GM19035 (cell line): ENCODE results near the gene CMBL.
A peak's percentile ranks its signal among the peaks of the same experiment; 100 is the strongest.
"Not testable (repeated sequence)": the region's sequence is repeated elsewhere in the genome, so short reads cannot be mapped to it uniquely, and the experiment has no call there.

ENCODE experiments used
- ATAC-seq: cut with Tn5 transposase; IDR thresholded peaks from one replicate; pipeline ENCODE4 v1.9.1; 2021; ENCODE audit not compliant: unreplicated experiment

Gene CMBL

GRCh38 chr5:10286862-10287227 lies 20.9 kb downstream of the CMBL start:
- ATAC-seq: no peak

- ATAC-seq: no peak
Observed at GRCh38 chr5:10286162-10286861, 21.4 kb downstream of the CMBL start.

GRCh38 chr5:10285362-10285761 lies 22.3 kb downstream of the CMBL start:
- not testable (repeated sequence) for ATAC-seq

GRCh38 chr5:10283927-10284635 lies 23.6 kb downstream of the CMBL start:
- peak; percentile 95 for ATAC-seq

GRCh38 chr5:10279925-10280720 lies 27.6 kb downstream of the CMBL start:
- ATAC-seq: no peak

GRCh38 chr5:10279328-10279727 lies 28.4 kb downstream of the CMBL start:
- ATAC-seq: no peak

GRCh38 chr5:10278658-10279279 lies 28.9 kb downstream of the CMBL start:
- no peak for ATAC-seq

- ATAC-seq: no peak
Observed at GRCh38 chr5:10277773-10278630, 29.7 kb downstream of the CMBL start.

- no peak for ATAC-seq
Observed at GRCh38 chr5:10276691-10277090, 31.0 kb downstream of the CMBL start.

GRCh38 chr5:10275991-10276390 lies 31.7 kb downstream of the CMBL start:
- no peak for ATAC-seq

- no peak for ATAC-seq
Observed at GRCh38 chr5:10275460-10275859, 32.2 kb downstream of the CMBL start.

GRCh38 chr5:10272875-10273209 lies 34.9 kb downstream of the CMBL start:
- not testable (repeated sequence) for ATAC-seq

- no peak for ATAC-seq
Observed at GRCh38 chr5:10272053-10272874, 35.4 kb downstream of the CMBL start.

- ATAC-seq: no peak
Observed at GRCh38 chr5:10268100-10268499, 39.6 kb downstream of the CMBL start.

- ATAC-seq: no peak
Observed at GRCh38 chr5:10266839-10267238, 40.9 kb downstream of the CMBL start.

- ATAC-seq: no peak
Observed at GRCh38 chr5:10266137-10266536, 41.6 kb downstream of the CMBL start.

- no peak for ATAC-seq
Observed at GRCh38 chr5:10265245-10266109, 42.2 kb downstream of the CMBL start.

- ATAC-seq: no peak
Observed at GRCh38 chr5:10264604-10265003, 43.1 kb downstream of the CMBL start.

GRCh38 chr5:10262995-10263394 lies 44.7 kb downstream of the CMBL start:
- no peak for ATAC-seq
